Liver (tissue), 9 donors: ENCODE measurements around the gene IFNLR1. TPM values are rescaled to one million over a fixed set of nuclear protein-coding genes. Genes with fewer than 3 reads are reported as not detected.

Experiments used
- DNase-seq: peaks from one replicate; pipeline ENCODE4 v3.0.0-alpha.2; 2017; ENCODE audit warnings: low spot score
- H3K27ac ChIP-seq, 2 donors: one replicate each; pipeline ENCODE4 v1.7.0; 2013; ENCODE audit warnings: inconsistent platforms in 2 of 2, low read length in 2 of 2, control low read depth in 1 of 2, low read depth in 1 of 2, mild to moderate bottlenecking in 1 of 2
- H3K27me3 ChIP-seq, 4 donors: one replicate each; pipeline versions ENCODE4 v1.6.1 to v1.7.0; 2013; ENCODE audit warnings: low read length in 3 of 4, inconsistent platforms in 1 of 4, mild to moderate bottlenecking in 1 of 4, moderate library complexity in 1 of 4; ENCODE audit not compliant: control insufficient read depth in 4 of 4, insufficient read depth in 4 of 4
- H3K36me3 ChIP-seq, 4 donors: one replicate each; pipeline versions ENCODE4 v1.6.1 to v1.7.0; 2013; ENCODE audit warnings: low read length in 3 of 4, mild to moderate bottlenecking in 3 of 4, low read depth in 1 of 4, moderate library complexity in 1 of 4; ENCODE audit not compliant: control insufficient read depth in 4 of 4, insufficient read depth in 3 of 4
- H3K4me1 ChIP-seq, 4 donors: one replicate each; pipeline versions ENCODE4 v1.6.1 to v1.7.0; 2013; ENCODE audit warnings: low read length in 3 of 4, mild to moderate bottlenecking in 3 of 4, moderate library complexity in 1 of 4; ENCODE audit not compliant: control insufficient read depth in 4 of 4, insufficient read depth in 4 of 4
- H3K4me3 ChIP-seq, 3 donors: one replicate each; pipeline versions ENCODE4 v1.6.1 to v1.7.0; 2013; ENCODE audit warnings: low read length in 3 of 3, control low read depth in 1 of 3, low read depth in 1 of 3, mild to moderate bottlenecking in 1 of 3
- H3K9ac ChIP-seq, 2 donors: one replicate each; pipeline ENCODE4 v1.7.0; 2013; ENCODE audit warnings: low read length in 2 of 2, mild to moderate bottlenecking in 2 of 2, moderate library complexity in 2 of 2, control low read depth in 1 of 2, low read depth in 1 of 2
- H3K9me3 ChIP-seq, 4 donors: one replicate each; pipeline versions ENCODE4 v1.6.1 to v1.7.0; 2013; ENCODE audit warnings: low read length in 3 of 4; ENCODE audit not compliant: control insufficient read depth in 4 of 4
- ATF3 ChIP-seq: IDR thresholded peaks from 2 replicates; pipeline ENCODE4 v1.6.1; 2016; ENCODE audit warnings: antibody characterized with exemption
- CTCF ChIP-seq: fragments of 150-350 bp; IDR thresholded peaks from 2 replicates; pipeline ENCODE4 v1.5.1; 2017; ENCODE audit warnings: improper control_type of control experiment, low read depth, low read length; ENCODE audit not compliant: missing input control
- EGR1 ChIP-seq, 2 donors: IDR thresholded peaks; 2 replicates each; pipeline ENCODE4 v1.6.1; 2016 to 2018; ENCODE audit warnings: antibody characterized with exemption in 2 of 2, low read depth in 2 of 2
- FOXA1 ChIP-seq: IDR thresholded peaks from 2 replicates; pipeline ENCODE4 v1.6.1; 2016; ENCODE audit warnings: antibody characterized with exemption
- FOXA2 ChIP-seq: IDR thresholded peaks from 2 replicates; pipeline ENCODE4 v1.6.1; 2016; ENCODE audit warnings: antibody characterized with exemption
- GABPA ChIP-seq, 2 donors: IDR thresholded peaks in 1 of 2; conservative IDR thresholded peaks in 1 of 2; 2 replicates each; pipeline ENCODE4 v1.6.1; 2016; ENCODE audit warnings: antibody characterized with exemption in 2 of 2, mild to moderate bottlenecking in 1 of 2, moderate library complexity in 1 of 2
- HNF4A ChIP-seq, 2 donors: conservative IDR thresholded peaks; 2 replicates each; pipeline ENCODE4 v1.6.1; 2016; ENCODE audit warnings: antibody characterized with exemption in 2 of 2, mild to moderate bottlenecking in 2 of 2
- HNF4G ChIP-seq: IDR thresholded peaks from 2 replicates; pipeline ENCODE4 v1.6.1; 2016; ENCODE audit warnings: antibody characterized with exemption
- JUND ChIP-seq, 2 donors: IDR thresholded peaks; 2 replicates each; pipeline ENCODE4 v1.6.1; 2016; ENCODE audit warnings: antibody characterized with exemption in 2 of 2
- NR2F2 ChIP-seq: IDR thresholded peaks from 2 replicates; pipeline ENCODE4 v1.6.1; 2016; ENCODE audit warnings: antibody characterized with exemption
- RAD21 ChIP-seq, 2 donors: IDR thresholded peaks; 2 replicates each; pipeline ENCODE4 v1.6.1; 2016; ENCODE audit warnings: antibody characterized with exemption in 2 of 2, mild to moderate bottlenecking in 2 of 2
- REST ChIP-seq: IDR thresholded peaks from 2 replicates; pipeline ENCODE4 v1.6.1; 2016; ENCODE audit warnings: antibody characterized with exemption, mild to moderate bottlenecking
- RXRA ChIP-seq, 2 donors: IDR thresholded peaks; 2 replicates each; pipeline ENCODE4 v1.6.1; 2017 to 2018; ENCODE audit warnings: antibody characterized with exemption in 2 of 2, mild to moderate bottlenecking in 1 of 2
- TAF1 ChIP-seq: conservative IDR thresholded peaks from 2 replicates; pipeline ENCODE4 v1.6.1; 2016; ENCODE audit warnings: antibody characterized with exemption, mild to moderate bottlenecking
- YY1 ChIP-seq: IDR thresholded peaks from 2 replicates; pipeline ENCODE4 v1.6.1; 2016; ENCODE audit warnings: antibody characterized with exemption, mild to moderate bottlenecking
- ZBTB33 ChIP-seq: IDR thresholded peaks from 2 replicates; pipeline ENCODE4 v1.6.1; 2016; ENCODE audit warnings: antibody characterized with exemption
- WGBS: extraction: QIAGEN DNeasy Blood & Tissue Kit; methylation state at CpG from one replicate; pipeline ENCODE4 v1.1.7; 2013; 5-methylcytosine and 5-hydroxymethylcytosine counted together
- polyA plus RNA-seq, 2 donors: library from polyadenylated mRNA; stranded (reverse) in 1 of 2; unstranded in 1 of 2; fragments of 200-250 nt in 1 of 2; fragments of >200 nt in 1 of 2; fragmentation: Nextera tagmentation in 1 of 2; extraction: Ambion mirVana in 1 of 2; gene quantifications; one replicate each; pipeline versions ENCODE4 v1.2.1 to v1.2.3, GENCODE V29; 2013 to 2015
- total RNA-seq, 2 donors: library from RNA; depleted of rRNA; stranded (reverse); fragments of >200 nt; gene quantifications; one replicate each; pipeline ENCODE4 v1.2.3, GENCODE V29; 2014
- TF ChIP-seq, protein P1 (sequence below): IDR thresholded peaks from 2 replicates; pipeline ENCODE4 v1.6.1; 2016; ENCODE audit warnings: antibody characterized with exemption
- donor health status: healthy.
- donor health status: healthy.
- donor health status: healthy.
- donor health status: healthy.
- donor health status: healthy.

Gene IFNLR1
- total and polyA plus RNA-seq, 4 donors, result 2.2 to 6.4 (median 3.5) TPM

DNA sequence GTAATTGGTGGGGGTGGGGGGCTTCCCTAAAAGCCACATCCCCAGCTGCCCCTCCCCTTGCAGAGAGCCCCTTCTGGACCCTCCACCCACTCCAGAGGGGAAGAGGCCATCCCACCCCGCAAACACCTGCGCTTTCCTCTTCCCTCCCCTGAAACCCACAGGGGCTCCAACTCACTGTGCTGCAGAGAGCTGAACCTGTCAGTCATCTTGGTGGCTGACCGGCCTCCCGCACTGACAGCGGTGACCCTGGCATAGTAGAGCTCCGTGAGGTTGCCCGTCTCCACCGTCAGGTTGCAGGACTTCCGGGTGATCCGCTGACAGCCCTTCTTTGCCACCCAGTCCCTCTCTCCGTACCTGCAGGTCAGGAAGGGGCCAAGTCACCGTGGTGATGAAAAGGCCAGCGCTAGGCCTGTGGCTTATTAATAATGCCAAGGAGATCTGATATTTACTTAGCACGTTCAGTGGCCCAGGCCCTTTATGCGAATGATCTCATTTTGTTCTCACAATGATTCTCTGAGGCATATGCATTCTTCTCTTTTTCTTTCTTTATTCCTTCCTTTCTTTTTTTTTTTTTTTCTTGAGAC lies 50.0 kb downstream of the IFNLR1 start:
- Histone ChIP-seq H3K9ac (no peak overlapping the region), H3K4me1 (peaks cover 4 to 12% (median 10%) of the 10 kb centered on the region in 4 donors), H3K9me3 (no peaks in the 10 kb centered on the region), H3K27ac (no peak overlapping the region), H3K27me3 (no peaks in the 10 kb centered on the region), H3K4me3 (no peak overlapping the region), H3K36me3 (peaks cover 0 to 13% (median 0%) of the 10 kb centered on the region in 4 donors)
- TF ChIP-seq YY1 (no peak), REST (no peak), HNF4G (no peak), ZBTB33 (no peak), EGR1 (IDR thresholded peaks at IDR 0.05; ENCODE audit: low read depth in 2 of 2) (no peak), NR2F2 (no peak), FOXA1 (no peak), ATF3 (no peak), GABPA (IDR thresholded peaks at IDR 0.05 in 1 of 2, conservative IDR thresholded peaks at IDR 0.05 in 1 of 2) (no peak), CTCF (no peak), TAF1 (no peak), RAD21 (IDR thresholded peaks at IDR 0.05) (no peak), RXRA (IDR thresholded peaks at IDR 0.05) (no peak), JUND (IDR thresholded peaks at IDR 0.05) (no peak), FOXA2 (no peak), HNF4A (conservative IDR thresholded peaks at IDR 0.05) (no peak)
- TF ChIP-seq, protein P1, sequence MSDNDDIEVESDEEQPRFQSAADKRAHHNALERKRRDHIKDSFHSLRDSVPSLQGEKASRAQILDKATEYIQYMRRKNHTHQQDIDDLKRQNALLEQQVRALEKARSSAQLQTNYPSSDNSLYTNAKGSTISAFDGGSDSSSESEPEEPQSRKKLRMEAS, result no peak
- no peak for DNase-seq
- WGBS, result 93% methylated on average over 15 of the region's 15 CpGs
